Coronary artery (tissue), 2 donors: ENCODE data around the gene AKAP13.

Source experiments
- DNase-seq: peaks from one replicate; pipeline ENCODE4 v3.0.0-alpha.2; 2017; ENCODE audit warnings: low spot score
- H3K27ac ChIP-seq, 2 donors: fragments of 200-600 bp; sonication (generic); one replicate each; pipeline ENCODE4 v1.5.1; 2016 to 2019
- H3K4me3 ChIP-seq: fragments of 200-600 bp; sonication (generic); 2 replicates; pipeline ENCODE4 v1.5.1; 2016; ENCODE audit warnings: mild to moderate bottlenecking, moderate library complexity
- CTCF ChIP-seq: fragments of 200-600 bp; sonication (generic); IDR thresholded peaks from one replicate; pipeline ENCODE4 v1.5.1; 2019; ENCODE audit warnings: antibody characterized with exemption

Gene AKAP13

GRCh38 chr15:85693277-85693676, 312.9 kb downstream of the AKAP13 start:
- Histone ChIP-seq H3K27ac (no peak overlapping the region), H3K4me3 (no peak overlapping the region)
- TF ChIP-seq CTCF = no peak

DNA sequence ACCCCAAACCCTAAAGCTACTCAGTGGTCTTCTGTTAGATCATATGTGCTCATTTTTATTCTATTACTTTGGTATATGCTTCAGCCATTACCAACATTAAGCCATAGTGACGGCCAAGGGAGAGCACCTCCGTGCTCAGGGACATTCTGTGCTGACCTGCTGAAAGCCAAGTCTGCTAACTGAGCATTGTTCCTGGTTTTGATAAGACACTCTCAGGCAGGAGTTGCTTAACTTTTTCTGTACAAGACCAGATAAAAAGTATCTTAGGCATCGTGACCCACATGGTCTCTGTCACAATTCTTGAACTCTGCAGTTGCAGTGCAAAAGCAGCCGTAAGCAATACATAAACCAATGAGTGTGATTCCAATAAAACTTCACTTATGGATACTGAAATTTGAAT, 313.7 kb downstream of the AKAP13 start:
- DNase-seq = no peak
- Histone ChIP-seq H3K27ac (no peak overlapping the region), H3K4me3 (no peak overlapping the region)
- no peak for TF ChIP-seq CTCF

More at GRCh38 chr15:85693277-85693676, 312.9 kb downstream of the AKAP13 start:
- no peak for DNase-seq

DNA sequence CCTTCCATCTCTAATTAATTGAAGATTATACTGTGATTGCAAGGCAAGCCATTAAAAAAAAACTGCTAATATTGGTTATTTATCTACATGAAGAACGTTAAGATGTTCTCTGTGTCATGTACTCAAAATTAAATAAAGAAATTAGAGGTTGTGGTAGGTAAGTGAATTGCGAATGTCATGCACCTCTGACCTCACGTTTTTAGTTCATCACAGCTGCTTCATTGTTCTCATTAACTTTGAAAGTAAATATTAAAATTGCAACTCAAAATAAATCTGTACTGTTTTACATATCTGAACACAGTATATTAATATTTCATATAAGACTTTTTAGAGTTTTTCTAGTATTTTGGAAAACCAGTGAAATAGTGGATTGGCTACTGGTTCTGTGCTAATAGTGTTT, 320.4 kb downstream of the AKAP13 start:
- DNase-seq = no peak
- H3K27ac ChIP-seq = no peak overlapping the region
- H3K4me3 ChIP-seq = no peak overlapping the region
- no peak for TF ChIP-seq CTCF

DNA sequence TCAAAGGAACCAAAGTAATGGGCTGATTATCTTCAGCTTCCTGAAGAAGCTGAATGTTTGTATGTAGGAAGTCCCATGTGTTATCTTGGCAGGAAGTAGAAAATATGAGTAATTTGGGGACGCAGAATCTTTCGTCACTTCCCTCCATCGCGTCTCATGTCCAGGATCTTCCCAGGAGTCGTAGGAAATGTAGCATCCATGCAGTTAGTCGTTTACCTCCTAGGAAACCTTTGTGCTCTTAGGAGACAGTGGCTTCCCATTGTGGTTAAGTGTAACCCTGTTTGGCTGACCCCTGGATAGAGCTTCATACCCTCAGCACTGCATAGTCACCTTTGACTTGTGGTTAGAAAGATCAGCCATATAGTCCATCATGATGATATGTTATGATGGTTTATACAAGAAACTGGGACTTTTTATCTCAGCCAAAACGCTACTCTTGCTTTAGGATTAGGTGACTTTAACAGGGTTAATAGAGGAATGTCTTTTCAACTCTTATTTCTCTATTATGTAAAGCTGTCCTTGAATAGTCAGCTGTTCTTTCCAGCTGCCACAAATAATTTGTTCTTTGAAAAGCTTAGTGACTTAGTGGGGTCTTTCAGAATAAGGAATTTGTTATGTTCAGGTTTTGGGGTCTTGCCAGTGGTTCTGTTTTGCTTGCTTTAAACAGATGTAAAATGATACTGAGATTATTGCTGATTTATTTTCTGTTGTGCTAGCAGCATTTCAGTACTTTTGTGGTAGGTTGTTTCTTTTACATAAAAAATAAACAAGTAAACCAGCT, 322.1 kb downstream of the AKAP13 start:
- DNase-seq = no peak
- TF ChIP-seq CTCF = no peak

GRCh38 chr15:85704066-85704465, 323.7 kb downstream of the AKAP13 start:
- no peak for DNase-seq
- peak overlapping the region; percentile 75 to 76 for H3K27ac ChIP-seq
- no peak for TF ChIP-seq CTCF
- peak overlapping the region; percentile 39 for H3K4me3 ChIP-seq

More for the DNA sequence above, 322.1 kb downstream of the AKAP13 start:
- Histone ChIP-seq H3K4me3 (peak overlapping the region; percentile 32), H3K27ac (peak overlapping the region; percentile 12 to 74)

DNA sequence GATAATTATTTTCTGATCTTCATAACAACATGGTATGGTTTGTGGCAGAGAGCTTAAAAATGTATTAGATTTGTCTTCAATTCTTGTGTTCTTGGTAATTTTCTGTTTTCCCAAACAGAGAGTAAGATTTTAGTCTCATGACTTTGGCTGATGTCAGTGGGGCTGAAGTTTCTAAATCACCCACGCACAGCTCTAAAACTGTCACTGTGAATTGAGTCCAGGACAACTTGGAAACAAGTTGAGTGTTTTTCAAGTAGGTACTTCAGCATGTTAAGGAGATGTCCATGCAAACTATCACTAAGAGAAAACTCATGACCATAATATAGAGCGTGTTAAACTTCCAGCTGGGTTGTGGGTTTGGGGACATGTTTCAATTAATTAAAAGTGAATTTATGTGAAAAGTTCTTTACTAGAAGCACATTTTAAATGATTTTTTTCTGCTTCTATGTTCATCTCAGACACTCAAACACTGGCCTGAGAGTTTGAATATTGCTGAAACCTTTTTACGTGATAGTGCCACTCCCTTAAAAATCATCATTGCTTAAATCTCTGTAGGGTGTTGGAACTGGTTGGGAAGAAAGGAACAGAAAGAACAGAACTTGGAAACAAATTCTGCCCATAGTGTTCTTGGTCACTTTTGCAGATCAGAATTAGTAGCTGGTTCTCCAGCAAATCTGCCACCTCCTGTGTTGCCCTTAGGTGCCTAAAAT, 324.5 kb downstream of the AKAP13 start:
- H3K4me3 ChIP-seq = peak overlapping the region; percentile 39
- TF ChIP-seq CTCF = no peak
- DNase-seq = no peak
- H3K27ac ChIP-seq = peak overlapping the region; percentile 75 to 76
